ENCODE results near the gene PRSS8. TPM values are rescaled to one million over a fixed set of nuclear protein-coding genes. Genes with fewer than 3 reads are reported as not detected.
"Not testable (repeated sequence)": the region's sequence is repeated elsewhere in the genome, so short reads cannot be mapped to it uniquely, and the experiment has no call there.

PRSS8 gene
- total RNA-seq, 2 experiments from 2014 or later: not detected

DNA sequence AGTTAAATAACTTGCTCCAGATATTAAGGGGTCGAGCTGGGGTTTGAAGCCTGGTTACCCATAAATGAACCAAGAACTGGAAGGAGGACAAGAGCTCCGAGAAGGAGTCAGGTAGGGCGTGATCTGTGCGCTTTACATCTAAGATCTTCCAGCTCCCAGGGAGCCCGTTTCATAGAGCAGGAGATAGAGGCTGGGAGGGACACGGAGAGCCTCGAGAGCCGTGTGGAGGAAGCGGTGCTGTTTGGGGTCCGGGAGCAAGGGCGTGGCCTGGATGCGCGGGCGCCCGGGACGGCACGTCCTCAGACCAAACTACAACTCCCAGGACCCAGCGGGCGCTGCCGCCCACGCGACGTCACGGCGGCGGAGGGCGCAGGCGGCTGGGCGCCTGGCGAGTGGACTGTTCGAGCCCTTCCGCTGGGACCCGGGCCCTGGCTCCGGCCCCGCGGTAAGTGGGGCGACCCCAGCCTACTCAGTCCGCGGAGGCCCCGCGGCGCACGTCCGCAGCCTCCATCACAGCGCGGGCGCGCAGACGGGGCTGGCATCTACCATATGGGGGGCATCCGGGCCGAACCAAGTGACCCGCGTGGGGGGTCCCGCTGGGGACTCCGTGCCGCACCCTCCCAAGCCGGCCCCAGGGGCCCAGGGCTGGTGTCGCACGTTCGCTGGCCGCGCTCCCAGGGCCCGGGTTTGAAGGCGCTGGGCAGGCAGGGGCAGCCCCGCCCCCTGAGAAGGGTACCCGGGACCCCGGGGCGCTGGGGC, 27.3 kb downstream of the PRSS8 start, which contains the start of gene BCKDK:
Gene BCKDK (plus strand): TSS at position 352 of the 759 bp plus-strand sequence. CDS start 838 bp downstream, outside the sequence.
- DNase-seq (peak; percentile 89), ATAC-seq (peak; percentile 77)
- H3K36me3 Mint-ChIP-seq (ENCODE audit: low read depth): peaks cover 18% of the 10 kb centered on the region
- TF ChIP-seq, protein P1, sequence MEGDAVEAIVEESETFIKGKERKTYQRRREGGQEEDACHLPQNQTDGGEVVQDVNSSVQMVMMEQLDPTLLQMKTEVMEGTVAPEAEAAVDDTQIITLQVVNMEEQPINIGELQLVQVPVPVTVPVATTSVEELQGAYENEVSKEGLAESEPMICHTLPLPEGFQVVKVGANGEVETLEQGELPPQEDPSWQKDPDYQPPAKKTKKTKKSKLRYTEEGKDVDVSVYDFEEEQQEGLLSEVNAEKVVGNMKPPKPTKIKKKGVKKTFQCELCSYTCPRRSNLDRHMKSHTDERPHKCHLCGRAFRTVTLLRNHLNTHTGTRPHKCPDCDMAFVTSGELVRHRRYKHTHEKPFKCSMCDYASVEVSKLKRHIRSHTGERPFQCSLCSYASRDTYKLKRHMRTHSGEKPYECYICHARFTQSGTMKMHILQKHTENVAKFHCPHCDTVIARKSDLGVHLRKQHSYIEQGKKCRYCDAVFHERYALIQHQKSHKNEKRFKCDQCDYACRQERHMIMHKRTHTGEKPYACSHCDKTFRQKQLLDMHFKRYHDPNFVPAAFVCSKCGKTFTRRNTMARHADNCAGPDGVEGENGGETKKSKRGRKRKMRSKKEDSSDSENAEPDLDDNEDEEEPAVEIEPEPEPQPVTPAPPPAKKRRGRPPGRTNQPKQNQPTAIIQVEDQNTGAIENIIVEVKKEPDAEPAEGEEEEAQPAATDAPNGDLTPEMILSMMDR (IDR thresholded peaks at IDR 0.05): no peak
- H3K27ac Mint-ChIP-seq: peak within 1 kb of the TSS; percentile 90
- peak within 1 kb of the TSS; percentile 81 for H3K4me3 Mint-ChIP-seq
- H3K9me3 Mint-ChIP-seq: no peaks in the 10 kb centered on the region
- peaks cover 34% of the 10 kb centered on the region for H3K4me1 Mint-ChIP-seq (ENCODE audit: low read depth)
- ChIA-PET POLR2A (interaction anchor here (0.6 to 2.8 kb wide), 7 partner anchors 9 to 72 kb away, joined by 3 to 15 read pairs (median 4); partner anchors contain the start of genes FUS, KAT8 and VKORC1), CTCF (interaction anchor here (1.4 to 1.9 kb wide), 2 partner anchors 34 to 36 kb away, joined by 3 to 9 read pairs; no protein-coding TSS in a partner anchor)
- intact Hi-C loops (cut with micrococcal nuclease): no loop called here
- no peaks in the 10 kb centered on the region for H3K27me3 Mint-ChIP-seq

DNA sequence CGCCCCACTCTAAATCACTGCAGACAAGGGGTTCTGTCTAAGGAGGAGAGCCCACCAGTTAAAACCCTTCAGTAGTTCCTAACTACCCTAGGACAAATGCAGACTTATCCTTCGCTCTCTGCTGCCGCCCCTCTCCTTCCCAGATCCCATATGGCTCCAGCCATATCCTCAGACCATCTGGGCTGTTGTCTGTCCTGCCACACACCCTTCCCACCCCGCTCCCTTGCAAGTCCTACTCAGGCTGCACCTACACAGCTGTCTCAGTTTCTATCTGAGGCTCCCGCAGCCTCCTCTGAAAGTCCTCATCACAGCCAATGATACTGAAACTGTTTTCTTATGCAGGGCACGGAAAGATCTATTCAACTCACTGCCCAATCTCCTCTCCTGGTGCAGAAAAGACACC, 28.1 kb downstream of the PRSS8 start:
- Mint-ChIP-seq H3K27me3 (no peaks in the 10 kb centered on the region), H3K27ac (peak overlapping the region; percentile 90), H3K9me3 (no peaks in the 10 kb centered on the region), H3K36me3 (ENCODE audit: low read depth) (peaks cover 15% of the 10 kb centered on the region), H3K4me3 (peak overlapping the region; percentile 81), H3K4me1 (ENCODE audit: low read depth) (peaks cover 34% of the 10 kb centered on the region)
- ChIA-PET CTCF (interaction anchor here (1.0 to 1.9 kb wide), 3 partner anchors 33 to 37 kb away, joined by 3 to 9 read pairs (median 5); partner anchors contain the start of genes ZNF646 and ZNF668), POLR2A (interaction anchor here (0.9 to 2.8 kb wide), 6 partner anchors 10 to 72 kb away, joined by 3 to 15 read pairs (median 5); partner anchors contain the start of genes FUS, KAT8 and VKORC1)
- intact Hi-C loops (cut with micrococcal nuclease): no loop called here
- ATAC-seq (peak; percentile 68), DNase-seq (peak; percentile 73)
- TF ChIP-seq, protein P1 (IDR thresholded peaks at IDR 0.05): no peak

DNA sequence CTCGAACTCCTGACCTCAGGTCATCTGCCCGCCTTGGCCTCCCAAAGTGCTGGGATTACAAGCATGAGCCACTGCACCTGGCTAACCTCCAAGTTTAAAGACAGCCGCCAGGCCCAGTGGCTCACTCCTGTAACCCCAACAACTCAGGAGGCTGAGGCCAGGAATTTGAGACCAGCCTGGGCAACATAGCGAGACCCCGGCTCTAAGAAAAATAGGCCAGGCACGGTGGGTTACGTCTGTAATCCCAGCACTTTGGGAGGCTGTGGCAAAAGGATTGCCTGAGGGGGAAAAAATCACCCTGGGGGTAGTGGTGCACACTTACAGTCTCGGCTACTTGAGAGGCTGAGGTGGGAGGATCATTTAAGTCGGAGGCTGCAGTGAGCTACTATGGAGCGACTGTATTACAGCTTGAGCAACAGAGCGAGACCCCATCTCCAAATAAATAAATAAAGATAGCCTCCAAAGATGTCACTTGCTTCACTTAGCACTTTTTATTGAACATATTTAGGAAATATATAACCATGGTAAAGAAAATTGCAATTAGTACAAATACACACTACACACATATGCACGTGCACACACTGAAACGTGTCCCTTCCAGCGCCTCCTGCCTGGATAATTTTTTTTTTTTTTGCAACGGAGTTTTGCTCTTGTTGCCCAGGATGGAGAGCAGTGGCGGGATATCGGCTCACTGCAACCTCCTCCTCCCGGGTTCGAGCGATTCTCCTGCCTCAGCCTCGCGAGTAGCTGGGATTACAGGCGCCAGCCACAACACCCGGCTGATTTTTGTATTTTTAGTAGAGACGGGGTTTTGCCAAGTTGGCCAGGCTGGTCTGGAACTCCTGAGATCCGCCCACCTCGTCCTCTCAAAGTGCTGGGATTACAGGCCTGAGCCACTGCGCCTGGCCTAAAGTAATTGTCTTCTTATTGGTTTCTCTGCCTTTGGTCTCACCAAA, 28.7 kb downstream of the PRSS8 start:
- CTCF ChIA-PET: interaction anchor here (1.0 to 1.9 kb wide), 3 partner anchors 33 to 37 kb away, joined by 3 to 9 read pairs (median 5); partner anchors contain the start of genes ZNF646 and ZNF668
- TF ChIP-seq, protein P1 (IDR thresholded peaks at IDR 0.05): no peak
- Mint-ChIP-seq H3K27me3 (no peaks in the 10 kb centered on the region), H3K4me3 (peak overlapping the region; percentile 81), H3K27ac (peak overlapping the region; percentile 90), H3K9me3 (no peaks in the 10 kb centered on the region), H3K36me3 (ENCODE audit: low read depth) (peaks cover 14% of the 10 kb centered on the region), H3K4me1 (ENCODE audit: low read depth) (peaks cover 34% of the 10 kb centered on the region)
- intact Hi-C loops (cut with micrococcal nuclease): no loop called here
- ATAC-seq: no peak
- POLR2A ChIA-PET: interaction anchor here (1.6 to 2.8 kb wide), 4 partner anchors 10 to 73 kb away, joined by 3 to 15 read pairs (median 6); partner anchors contain the start of genes FUS, KAT8 and VKORC1
- no peak for DNase-seq

DNA sequence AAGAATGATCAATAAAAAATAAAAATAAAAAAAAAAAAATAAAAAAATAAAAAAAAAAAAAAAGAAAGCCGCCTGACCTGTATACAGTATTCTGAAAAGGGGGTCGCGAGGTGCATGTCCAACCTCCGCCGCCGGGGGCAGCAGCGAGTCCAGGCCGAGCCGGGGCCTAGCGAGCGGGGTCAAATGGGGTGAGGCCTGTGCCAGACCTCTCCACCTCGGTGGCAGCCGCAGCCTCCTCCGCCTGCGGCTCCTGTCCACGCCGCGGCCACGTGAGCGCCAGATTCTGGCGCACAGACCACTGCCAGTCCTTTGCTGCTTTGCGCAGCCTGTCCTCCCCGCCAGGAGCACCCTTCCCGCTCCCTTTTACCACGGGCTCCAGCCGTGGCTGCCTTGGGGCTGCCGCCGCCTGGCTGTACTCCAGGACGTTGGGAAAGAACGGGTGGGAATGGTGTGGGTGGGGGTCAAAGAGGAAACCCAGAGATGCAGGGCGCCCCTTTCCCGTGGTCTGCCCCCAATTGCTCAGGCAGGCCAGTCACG, 29.8 kb downstream of the PRSS8 start:
- H3K4me1 Mint-ChIP-seq (ENCODE audit: low read depth): peaks cover 33% of the 10 kb centered on the region
- TF ChIP-seq, protein P1 (IDR thresholded peaks at IDR 0.05): peak; percentile 91
- ATAC-seq (peak; percentile 79), DNase-seq (peak; percentile 94)
- no peaks in the 10 kb centered on the region for H3K27me3 Mint-ChIP-seq
- H3K27ac Mint-ChIP-seq: peak overlapping the region; percentile 60
- ChIA-PET POLR2A (no interaction called here), CTCF (no interaction called here)
- peaks cover 13% of the 10 kb centered on the region for H3K36me3 Mint-ChIP-seq (ENCODE audit: low read depth)
- intact Hi-C loops (cut with micrococcal nuclease): no loop called here
- no peaks in the 10 kb centered on the region for H3K9me3 Mint-ChIP-seq
- H3K4me3 Mint-ChIP-seq: peak overlapping the region; percentile 47

GRCh38 chr16:31100876-31101641, 34.5 kb downstream of the PRSS8 start:
- POLR2A ChIA-PET: interaction anchor here (0.5 to 0.8 kb wide), 2 partner anchors 27 to 683 kb away, joined by 3 read pairs; partner anchors contain the start of gene ZNF646
- H3K9me3 Mint-ChIP-seq; H3K36me3 Mint-ChIP-seq (ENCODE audit: low read depth); H3K4me1 Mint-ChIP-seq (ENCODE audit: low read depth); DNase-seq; H3K4me3 Mint-ChIP-seq; intact Hi-C loops (cut with micrococcal nuclease); ATAC-seq; H3K27ac Mint-ChIP-seq; H3K27me3 Mint-ChIP-seq: not testable (repeated sequence)
- CTCF ChIA-PET: interaction anchor here (2.8 kb wide), 1 partner anchor 41 kb away, joined by 11 read pairs; no protein-coding TSS in a partner anchor

All from activated CD8-positive, alpha-beta T cell treated with anti-CD3 and anti-CD28 coated beads for 36 hours (primary cell).